Keratinocyte (primary cell): Measurements from ENCODE around the gene ERC2.

Experiments used
- EZH2 ChIP-seq: IDR thresholded peaks from one replicate; pipeline ENCODE4 v1.6.1; 2012; ENCODE audit warnings: inconsistent platforms, mild to moderate bottlenecking, low read length, moderate library complexity
- TF ChIP-seq, protein P1 (sequence below), 3 experiments: IDR thresholded peaks in 1 of 3; conservative IDR thresholded peaks in 1 of 3; optimal IDR thresholded peaks in 1 of 3; 2 replicates in 2 of 3; 3 replicates in 1 of 3; pipeline versions ENCODE3 to v1.5.1; 2011; ENCODE audit warnings: low read length in 3 of 3, mild to moderate bottlenecking in 3 of 3, moderate library complexity in 2 of 3, control low read depth in 1 of 3, inconsistent platforms in 1 of 3; ENCODE audit not compliant: insufficient read depth in 2 of 3; ENCODE audit errors: extremely low read depth in 1 of 3

GRCh38 chr3:56389183-56389830 is 79.0 kb downstream of the ERC2 start:
- TF ChIP-seq, protein P1, sequence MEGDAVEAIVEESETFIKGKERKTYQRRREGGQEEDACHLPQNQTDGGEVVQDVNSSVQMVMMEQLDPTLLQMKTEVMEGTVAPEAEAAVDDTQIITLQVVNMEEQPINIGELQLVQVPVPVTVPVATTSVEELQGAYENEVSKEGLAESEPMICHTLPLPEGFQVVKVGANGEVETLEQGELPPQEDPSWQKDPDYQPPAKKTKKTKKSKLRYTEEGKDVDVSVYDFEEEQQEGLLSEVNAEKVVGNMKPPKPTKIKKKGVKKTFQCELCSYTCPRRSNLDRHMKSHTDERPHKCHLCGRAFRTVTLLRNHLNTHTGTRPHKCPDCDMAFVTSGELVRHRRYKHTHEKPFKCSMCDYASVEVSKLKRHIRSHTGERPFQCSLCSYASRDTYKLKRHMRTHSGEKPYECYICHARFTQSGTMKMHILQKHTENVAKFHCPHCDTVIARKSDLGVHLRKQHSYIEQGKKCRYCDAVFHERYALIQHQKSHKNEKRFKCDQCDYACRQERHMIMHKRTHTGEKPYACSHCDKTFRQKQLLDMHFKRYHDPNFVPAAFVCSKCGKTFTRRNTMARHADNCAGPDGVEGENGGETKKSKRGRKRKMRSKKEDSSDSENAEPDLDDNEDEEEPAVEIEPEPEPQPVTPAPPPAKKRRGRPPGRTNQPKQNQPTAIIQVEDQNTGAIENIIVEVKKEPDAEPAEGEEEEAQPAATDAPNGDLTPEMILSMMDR (optimal IDR thresholded peaks at IDR 0.05 in 1 of 3, IDR thresholded peaks at IDR 0.05 in 1 of 3, conservative IDR thresholded peaks at IDR 0.05 in 1 of 3; ENCODE audit: extremely low read depth in 1 of 3, insufficient read depth in 2 of 3, low read length in 3 of 3): no peak
- TF ChIP-seq EZH2: no peak
